M059J (cell line): ENCODE measurements around the gene GPC2. TPM values are rescaled to one million over a fixed set of nuclear protein-coding genes. Genes with fewer than 3 reads are reported as not detected.
"Not testable (repeated sequence)": the region's sequence is repeated elsewhere in the genome, so short reads cannot be mapped to it uniquely, and the experiment has no call there.

Source experiments
- DNase-seq: peaks from one replicate; pipeline ENCODE4 v3.0.0-alpha.2; 2012; ENCODE audit warnings: low read depth
- total RNA-seq: library from RNA; depleted of rRNA; stranded (reverse); fragments of >200 nt; shearing (Covaris generic); gene quantifications from 2 replicates; pipeline ENCODE4 v1.2.3, GENCODE V29; 2014; rRNA removed

GPC2 gene, protein sequence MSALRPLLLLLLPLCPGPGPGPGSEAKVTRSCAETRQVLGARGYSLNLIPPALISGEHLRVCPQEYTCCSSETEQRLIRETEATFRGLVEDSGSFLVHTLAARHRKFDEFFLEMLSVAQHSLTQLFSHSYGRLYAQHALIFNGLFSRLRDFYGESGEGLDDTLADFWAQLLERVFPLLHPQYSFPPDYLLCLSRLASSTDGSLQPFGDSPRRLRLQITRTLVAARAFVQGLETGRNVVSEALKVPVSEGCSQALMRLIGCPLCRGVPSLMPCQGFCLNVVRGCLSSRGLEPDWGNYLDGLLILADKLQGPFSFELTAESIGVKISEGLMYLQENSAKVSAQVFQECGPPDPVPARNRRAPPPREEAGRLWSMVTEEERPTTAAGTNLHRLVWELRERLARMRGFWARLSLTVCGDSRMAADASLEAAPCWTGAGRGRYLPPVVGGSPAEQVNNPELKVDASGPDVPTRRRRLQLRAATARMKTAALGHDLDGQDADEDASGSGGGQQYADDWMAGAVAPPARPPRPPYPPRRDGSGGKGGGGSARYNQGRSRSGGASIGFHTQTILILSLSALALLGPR
- 2.8 and 4.2 TPM in 2 replicates for total RNA-seq

GRCh38 chr7:100177045-100178001 lies at the start of gene GPC2, which contains the start of gene STAG3:
TSS of gene GPC2 (minus strand) at chr7:100177381. CDS start at chr7:100177199, 182 bp downstream.
TSS of gene STAG3 (plus strand) at chr7:100177918. CDS start at chr7:100180557, 2,639 bp downstream.
- peak; percentile 98 for DNase-seq

GRCh38 chr7:100224891-100225290 lies 47.7 kb upstream of the GPC2 start:
- not testable (repeated sequence) for DNase-seq

- DNase-seq, result not testable (repeated sequence)
These were observed 46.3 kb upstream of the GPC2 start for GRCh38 chr7:100223376-100223927.

DNA sequence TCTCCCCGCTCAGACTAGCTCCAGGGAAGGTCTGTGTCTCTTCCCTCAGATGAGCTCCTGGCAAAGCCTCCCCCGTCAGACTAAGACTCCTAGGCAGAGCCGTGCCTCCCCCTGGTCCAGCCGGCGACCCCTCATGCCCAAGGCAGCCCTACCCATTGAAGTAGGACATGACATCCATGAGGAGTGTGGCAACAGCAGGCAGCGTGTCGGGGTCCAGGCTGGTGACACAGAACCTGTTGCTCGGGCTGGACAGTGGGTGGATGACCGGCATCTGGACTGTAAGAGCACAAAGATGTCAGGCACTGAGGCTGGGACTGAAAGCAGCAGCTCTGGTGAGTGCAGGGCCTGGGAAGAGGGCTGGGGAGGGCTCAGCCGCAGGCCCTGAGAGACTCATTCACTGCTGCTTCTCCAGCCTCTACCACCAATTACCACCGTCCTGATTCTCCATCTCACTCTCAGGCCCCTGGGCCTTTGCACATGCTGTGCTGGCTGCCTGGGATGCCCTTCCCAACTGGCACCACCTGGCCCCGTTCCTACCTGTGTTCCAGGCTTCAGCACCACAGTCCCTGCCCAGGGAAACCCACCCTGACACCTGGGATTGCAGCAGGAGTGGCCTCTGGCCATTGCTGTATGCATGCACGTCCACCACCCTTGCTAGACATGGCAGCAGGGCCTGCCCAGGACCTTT lies 45.4 kb upstream of the GPC2 start:
- DNase-seq, result no peak

DNA sequence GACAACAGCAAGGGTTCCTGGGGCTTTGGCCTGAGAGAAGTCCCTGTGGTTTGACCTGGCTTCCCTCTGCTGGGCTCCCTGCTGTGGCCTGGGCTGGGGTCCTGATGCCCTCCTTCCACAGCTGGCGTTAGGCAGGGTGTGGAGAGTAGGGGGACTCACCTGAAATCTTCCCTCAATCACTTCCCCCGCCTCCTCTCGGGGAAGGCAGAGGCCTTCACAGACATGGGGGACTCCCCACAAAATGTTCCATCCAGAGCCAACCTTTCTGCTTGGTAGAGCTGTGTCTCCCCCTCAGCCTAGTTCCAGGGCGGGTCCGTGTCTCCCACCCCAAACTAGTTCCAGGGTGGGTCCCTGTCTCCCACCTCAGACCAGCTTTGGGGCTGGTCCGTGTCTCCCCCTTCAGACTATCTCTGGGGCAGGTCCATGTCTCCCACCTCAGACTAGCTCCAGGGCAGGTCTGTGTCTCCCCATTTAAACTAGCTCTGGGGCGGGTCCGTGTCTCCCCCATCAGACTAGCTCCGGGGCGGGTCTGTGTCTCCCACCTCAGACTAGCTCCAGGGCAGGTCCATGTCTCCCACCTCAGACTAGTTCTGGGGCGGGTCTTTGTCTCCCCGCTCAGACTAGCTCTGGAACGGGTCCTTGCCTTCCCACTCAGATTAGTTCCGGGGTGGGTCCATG lies 44.7 kb upstream of the GPC2 start:
- no peak for DNase-seq

DNA sequence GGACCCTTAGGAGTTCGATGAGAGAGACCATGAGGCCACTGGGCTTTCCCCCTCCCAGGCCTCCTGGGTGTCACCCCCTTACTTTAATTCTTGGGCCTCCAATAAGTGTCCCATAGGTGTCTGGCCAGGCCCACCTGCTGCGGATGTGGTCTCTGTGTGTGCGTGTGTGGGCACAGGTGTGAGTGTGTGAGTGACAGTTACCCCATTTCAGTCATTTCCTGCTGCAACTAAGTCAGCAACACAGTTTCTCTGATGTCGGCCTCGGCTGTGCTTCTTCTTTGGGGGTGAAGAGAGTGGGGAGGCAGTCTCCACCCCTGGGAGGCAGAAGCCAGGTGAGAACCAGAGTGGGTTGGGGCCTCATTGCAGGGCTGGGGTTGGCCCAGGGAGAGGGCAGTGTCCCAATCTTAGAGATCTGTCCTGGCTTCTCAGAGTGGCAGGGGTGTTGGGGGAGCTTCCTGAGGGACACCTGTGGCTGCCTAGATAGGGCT lies 44.1 kb upstream of the GPC2 start:
- DNase-seq, result no peak

DNA sequence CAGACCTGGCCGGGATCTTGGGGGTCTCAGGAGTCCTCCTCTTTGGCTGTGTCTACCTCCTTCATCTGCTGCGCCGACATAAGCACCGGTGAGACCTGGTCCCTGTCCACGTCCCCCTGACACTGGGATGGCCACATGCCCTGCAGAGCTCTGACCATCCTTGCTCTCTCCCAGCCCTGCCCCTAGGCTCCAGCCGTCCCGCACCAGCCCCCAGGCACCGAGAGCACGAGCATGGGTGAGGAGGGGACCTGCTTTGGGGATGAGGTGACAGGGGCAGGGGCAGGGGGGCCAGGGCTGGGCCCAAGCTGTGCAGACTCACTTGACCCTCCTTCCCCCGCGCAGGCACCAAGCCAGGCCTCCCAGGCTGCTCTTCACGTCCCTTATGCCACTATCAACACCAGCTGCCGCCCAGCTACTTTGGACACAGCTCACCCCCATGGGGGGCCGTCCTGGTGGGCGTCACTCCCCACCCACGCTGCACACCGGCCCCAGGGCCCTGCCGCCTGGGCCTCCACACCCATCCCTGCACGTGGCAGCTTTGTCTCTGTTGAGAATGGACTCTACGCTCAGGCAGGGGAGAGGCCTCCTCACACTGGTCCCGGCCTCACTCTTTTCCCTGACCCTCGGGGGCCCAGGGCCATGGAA lies 43.5 kb upstream of the GPC2 start:
- DNase-seq, result no peak

DNA sequence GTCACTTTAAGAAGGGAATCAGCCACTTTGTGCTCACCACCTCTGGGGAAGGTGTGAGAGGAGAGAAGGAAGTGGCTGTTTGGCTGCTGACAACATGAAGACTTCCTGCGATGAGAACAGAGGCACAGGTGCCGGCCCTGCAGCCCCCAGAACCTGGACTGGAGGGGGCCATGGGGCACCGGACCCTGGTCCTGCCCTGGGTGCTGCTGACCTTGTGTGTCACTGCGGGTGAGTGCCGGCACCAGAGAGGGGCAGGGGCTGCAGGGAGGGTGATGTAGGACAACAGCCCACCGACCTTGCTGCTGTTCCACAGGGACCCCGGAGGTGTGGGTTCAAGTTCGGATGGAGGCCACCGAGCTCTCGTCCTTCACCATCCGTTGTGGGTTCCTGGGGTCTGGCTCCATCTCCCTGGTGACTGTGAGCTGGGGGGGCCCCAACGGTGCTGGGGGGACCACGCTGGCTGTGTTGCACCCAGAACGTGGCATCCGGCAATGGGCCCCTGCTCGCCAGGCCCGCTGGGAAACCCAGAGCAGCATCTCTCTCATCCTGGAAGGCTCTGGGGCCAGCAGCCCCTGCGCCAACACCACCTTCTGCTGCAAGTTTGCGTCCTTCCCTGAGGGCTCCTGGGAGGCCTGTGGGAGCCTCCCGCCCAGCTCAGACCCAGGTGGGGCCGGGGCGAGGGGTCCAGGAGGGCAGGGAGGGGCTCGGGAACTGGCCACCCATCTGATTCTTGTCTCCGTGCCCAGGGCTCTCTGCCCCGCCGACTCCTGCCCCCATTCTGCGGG lies 42.8 kb upstream of the GPC2 start, which contains the start of gene PVRIG:
TSS of gene PVRIG (plus strand) at position 149 of the 785 bp plus-strand sequence. CDS start at position 171, 22 bp downstream.
- not testable (repeated sequence) for DNase-seq

DNA sequence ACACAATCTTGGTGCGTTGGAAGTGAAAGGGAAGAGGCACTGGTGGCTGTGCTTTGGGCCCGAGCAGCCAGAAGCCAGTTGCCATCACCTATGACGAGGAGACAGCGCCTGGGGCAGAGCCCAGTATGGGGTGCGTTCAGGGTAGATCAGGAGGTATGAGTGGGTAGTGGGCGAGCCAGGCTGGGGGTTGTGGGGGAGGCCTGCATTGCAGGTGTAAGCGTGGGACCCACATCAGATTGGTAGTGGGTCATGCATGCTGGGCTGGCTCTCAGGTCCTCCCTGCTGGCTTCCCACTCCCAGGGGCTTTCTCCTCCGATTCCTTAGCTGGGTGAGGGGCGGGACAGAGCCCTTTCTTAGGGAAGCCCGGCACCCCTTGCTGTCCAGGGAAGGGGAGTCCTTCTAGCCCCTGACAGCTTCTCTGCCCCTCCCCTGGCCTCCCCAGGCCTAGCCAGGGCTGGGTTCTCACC lies 42.1 kb upstream of the GPC2 start:
- no peak for DNase-seq

GRCh38 chr7:100217934-100218333 lies 40.8 kb upstream of the GPC2 start:
- DNase-seq, result peak; percentile 41

DNA sequence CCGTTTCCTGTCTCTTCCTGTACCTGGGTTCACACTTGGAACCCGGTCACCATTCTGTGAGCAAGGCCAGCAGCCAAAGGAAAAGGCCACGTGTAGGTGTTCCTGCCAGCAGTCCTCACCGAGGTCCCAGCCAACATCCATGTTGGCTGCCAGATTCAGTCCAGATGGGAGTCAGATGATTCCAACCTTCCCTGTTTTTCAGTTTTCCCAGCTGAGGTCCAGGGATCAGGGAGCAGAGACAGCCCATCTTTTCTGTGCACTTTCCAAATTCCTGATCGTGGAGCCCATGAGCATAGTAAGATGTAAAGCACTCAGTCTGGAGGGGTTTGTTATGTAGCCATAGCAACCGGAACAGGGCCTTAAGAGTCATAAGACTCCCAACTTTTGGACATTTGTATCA lies 38.7 kb upstream of the GPC2 start:
- DNase-seq, result peak; percentile 29

DNA sequence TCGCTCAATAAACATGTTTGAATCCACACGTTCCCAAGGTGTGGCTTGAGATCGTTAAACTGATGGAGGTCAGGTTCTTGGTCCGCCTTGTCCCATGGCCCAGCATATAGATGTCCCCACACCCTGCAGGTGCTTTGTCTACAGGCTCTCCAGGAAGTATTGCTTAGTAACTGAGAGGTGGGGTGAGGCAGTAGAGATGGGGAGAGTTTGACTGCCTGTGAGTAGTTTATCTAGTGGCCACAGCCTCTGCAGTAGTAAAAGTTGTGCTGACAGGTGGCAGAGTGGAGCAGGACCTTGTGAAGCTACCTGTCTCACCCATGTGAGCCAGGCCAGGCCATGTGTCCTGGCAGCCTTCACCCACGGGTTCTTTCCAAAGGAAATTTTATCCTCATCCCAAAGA lies 37.2 kb upstream of the GPC2 start:
- DNase-seq, result not testable (repeated sequence)

GRCh38 chr7:100213672-100214071 lies 36.5 kb upstream of the GPC2 start:
- DNase-seq, result no peak

DNA sequence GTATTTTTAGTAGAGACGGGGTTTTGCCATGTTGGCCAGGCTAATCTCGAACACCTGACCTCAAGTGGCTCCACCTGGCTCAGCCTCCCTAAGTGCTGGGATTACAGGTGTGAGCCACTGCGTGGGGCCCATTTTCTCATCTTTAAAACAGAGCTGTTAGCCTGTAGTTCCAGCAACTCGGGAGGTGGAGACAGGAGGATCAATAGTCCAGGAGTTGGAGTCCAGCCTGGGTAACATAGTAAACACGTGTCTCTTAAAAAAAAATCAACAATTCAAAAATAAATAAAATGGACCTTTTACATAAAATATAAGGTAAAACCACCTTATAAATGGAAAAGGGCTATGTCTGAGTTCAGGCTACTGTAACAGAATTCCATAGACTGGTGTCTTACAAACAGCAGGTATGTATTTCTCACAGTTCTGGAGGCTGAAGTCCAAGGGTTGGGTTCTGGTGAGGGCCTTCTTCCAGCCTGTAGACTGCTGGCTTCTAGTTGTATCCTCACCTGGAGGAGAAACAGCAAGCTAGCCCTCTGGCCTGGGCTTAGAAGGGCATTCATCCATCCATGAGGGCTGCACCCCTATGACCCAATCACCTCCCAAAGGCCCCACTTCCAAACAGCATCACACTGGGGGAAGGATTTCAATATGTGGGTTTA lies 35.6 kb upstream of the GPC2 start:
- DNase-seq, result no peak

DNA sequence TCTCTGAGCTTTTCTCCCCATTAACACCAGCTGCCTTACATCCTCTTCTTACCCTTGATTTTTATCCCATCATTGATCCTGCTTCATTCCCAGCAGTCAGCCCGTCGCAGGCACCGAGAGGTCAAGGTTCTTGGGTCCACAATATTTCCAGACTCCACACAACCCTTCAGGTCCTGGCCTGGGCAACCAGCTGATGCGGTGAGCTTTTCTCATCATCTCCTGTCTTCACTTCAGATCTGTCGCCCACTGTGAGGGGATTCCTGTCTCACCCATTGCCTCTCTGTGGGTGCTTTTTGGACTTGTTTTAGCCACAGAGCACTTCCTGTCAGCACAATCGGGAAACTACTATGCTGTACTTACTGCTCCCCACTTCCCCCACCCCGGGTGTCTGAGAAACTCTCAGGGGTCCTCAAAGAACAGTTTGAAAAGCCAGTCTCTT lies 34.2 kb upstream of the GPC2 start:
- DNase-seq, result no peak

DNA sequence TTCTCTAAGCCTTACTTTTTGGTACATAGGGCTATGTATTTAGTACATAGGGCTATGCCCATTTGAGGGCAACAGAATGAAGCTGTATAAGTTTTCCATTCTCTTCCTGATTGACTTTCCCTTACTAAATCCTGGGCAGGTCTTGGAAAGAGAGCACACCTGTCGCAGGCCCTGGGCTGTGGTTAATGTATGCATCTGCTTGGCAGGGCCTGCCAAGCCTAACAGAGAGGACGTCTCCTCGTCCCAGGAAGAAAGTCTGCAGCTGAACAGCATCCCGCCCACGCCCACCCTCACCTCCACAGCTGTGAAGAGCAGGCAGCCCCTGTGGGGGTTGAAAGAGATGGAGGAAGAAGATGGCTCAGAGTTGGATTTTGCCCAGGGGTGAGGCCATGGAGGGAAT lies 33.6 kb upstream of the GPC2 start:
- no peak for DNase-seq

- no peak for DNase-seq
These were observed 32.3 kb upstream of the GPC2 start for GRCh38 chr7:100209493-100209892.

DNA sequence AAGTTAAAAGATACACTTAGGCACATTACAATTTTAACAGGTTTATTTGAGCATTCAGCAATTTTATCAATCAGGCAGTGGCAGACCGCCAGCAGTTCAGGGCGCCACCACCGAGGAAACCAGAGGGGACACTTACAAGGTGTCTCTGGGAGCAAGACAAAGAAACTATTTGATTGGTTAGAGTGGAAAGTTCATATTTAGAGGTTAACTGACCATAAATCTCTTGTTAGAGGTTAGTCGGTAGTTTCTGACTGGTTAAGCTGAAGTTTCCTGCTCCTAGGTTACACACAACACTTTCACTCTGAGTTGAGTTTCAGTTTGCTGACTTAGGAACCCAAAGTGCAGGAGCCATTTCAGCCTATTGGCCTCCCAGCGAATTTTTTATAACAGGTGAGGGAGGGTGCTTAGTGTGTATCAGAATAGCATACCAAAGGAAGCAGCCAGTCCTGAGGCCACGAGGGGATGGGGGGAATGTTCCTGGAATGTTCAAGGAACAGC lies 31.8 kb upstream of the GPC2 start:
- no peak for DNase-seq
